SW480 (cell line): Measurements from ENCODE around the gene EPS8L1.
"Not testable (repeated sequence)": the region's sequence is repeated elsewhere in the genome, so short reads cannot be mapped to it uniquely, and the experiment has no call there.

Experiments used
- DNase-seq: peaks from one replicate; pipeline ENCODE4 v3.0.0-alpha.2; 2016; ENCODE audit warnings: low spot score

Gene EPS8L1

DNA sequence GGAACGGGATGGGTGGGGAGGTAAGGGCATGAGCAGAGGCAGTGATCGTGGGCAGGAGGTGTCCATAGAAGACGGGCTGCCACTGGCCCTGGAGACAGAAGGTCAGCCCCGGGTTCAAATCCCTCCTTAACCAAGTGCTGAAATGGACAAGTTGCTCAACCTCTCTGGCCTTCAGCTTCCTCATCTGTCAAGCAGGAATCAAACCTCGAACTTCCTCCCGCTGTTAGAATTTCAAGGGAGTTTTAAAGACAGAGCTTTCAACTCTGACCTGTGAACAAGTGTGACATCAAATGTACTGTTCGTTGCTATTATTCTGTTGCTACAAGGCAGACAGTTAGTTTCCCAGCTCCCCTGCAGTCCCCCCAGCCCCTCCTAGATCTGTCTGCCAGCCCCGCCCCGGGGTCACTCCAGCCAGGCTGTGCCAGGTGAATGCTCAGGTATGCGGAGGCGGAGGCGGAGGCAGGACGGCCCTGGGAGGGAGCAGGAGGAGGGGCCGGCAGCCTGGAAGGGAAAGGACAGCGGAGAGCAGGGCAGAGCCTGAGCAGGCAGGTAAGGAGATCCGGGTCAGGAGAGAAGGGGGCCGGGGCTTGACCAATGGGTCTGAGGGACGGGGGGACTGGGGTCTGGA lies at the start of gene EPS8L1:
Gene EPS8L1, plus strand, starts transcription at position 499 of the 628 bp plus-strand sequence. CDS start 576 bp downstream, outside the sequence.
- peak; percentile 86 for DNase-seq

GRCh38 chr19:55027140-55027471 lies 48.6 kb upstream of the EPS8L1 start:
- DNase-seq = not testable (repeated sequence)

GRCh38 chr19:55027472-55028337 lies 48.0 kb upstream of the EPS8L1 start:
- peak; percentile 31 for DNase-seq

GRCh38 chr19:55028757-55029156 lies 46.9 kb upstream of the EPS8L1 start:
- no peak for DNase-seq

- no peak for DNase-seq
Measured at GRCh38 chr19:55031178-55031577, 44.5 kb upstream of the EPS8L1 start.

GRCh38 chr19:55032170-55032800 lies 43.4 kb upstream of the EPS8L1 start:
- no peak for DNase-seq

GRCh38 chr19:55032976-55033643 lies 42.6 kb upstream of the EPS8L1 start:
- not testable (repeated sequence) for DNase-seq

GRCh38 chr19:55034751-55035150 lies 40.9 kb upstream of the EPS8L1 start:
- no peak for DNase-seq

- DNase-seq = no peak
Measured at GRCh38 chr19:55036058-55036457, 39.6 kb upstream of the EPS8L1 start.

DNA sequence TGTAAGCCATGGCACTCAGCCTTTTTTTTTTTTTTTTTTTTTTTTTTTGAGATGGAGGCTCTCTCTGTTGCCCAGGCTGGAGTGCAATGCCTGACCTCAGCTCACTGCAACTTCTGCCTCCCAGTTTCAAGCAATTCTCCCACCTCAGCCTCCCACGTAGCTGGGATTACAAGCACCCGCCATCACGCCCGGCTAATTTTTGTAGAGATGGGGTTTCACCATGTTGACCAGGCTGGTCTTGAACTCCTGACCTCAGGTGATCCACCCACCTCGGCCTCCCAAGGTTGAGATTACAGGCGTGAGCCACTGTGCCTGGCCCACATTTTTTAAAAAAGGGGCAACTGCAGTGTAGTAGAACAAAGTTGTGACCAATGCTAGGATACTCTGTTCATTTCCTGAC lies 38.1 kb upstream of the EPS8L1 start:
- not testable (repeated sequence) for DNase-seq

DNA sequence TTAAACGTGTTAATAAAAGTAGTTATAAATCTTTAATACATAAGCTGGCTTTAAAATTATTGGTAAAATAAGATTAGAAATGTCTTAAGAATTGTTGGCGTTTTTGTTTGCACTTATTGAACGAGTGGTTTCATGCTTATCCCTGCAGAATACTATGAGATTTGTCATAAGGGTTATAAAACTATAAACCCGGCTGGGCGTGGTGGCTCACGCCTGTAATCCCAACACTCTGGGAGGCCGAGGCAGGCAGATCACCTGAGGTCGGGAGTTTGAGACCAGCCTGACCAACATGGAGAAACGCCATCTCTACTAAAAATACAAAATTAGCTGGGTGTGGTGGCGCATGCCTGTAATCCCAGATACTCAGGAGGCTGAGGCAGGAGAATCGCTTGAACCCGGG lies 35.0 kb upstream of the EPS8L1 start:
- DNase-seq = not testable (repeated sequence)

GRCh38 chr19:55041244-55041626 lies 34.4 kb upstream of the EPS8L1 start:
- DNase-seq = no peak

DNA sequence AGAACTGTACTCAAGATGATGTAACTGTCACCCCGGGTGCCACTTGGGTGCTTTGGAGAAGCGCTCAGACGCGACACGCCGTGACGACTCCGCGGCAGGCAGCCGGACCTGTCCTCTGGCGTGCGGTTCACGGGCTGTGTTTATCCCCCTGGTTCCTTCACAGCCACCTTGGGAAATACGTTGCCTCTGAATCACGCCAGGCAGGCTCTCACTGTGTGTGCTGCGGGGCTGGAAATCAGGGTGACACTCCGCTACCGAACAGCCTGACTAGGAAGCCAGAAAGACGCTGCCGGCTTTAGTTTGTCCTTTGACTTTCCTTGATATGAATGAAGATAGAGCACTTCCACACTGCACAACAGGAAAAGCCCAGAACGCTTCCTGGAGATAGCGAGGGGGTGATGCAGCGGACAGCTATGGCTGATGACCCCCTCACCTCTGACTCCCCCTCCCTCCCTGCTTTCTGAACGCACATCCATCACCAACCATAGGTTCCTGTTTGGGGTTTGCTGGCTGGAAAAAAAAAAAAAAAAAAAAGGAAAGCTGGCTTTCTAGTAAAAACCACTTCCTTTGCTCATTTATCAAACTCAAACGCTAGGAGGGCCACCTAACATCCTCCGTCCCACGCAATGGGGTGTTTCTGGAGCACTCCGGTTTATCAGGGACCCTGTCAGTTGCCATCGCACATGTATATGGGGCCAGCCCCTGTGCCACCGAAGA lies 33.9 kb upstream of the EPS8L1 start:
- no peak for DNase-seq

- no peak for DNase-seq
Measured at GRCh38 chr19:55042344-55042678, 33.4 kb upstream of the EPS8L1 start.

DNA sequence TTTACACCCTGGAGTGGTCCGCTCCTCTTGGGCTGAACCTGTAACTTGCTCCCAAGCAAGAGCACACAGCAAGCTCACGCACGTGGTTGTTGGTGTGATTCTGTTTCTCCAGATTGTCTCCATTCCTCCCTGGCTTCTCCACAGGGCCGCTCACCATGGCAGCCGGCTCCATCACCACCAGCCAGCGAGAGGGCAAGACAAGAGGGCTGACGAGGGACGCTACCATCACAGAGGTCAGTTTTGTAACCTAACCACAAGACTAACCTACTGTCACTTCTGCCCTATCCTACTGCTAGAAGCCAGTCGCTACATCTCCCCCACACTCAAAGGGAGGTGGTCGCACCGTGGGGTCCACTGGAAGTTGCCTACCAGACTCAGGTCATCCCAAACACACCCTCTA lies 33.0 kb upstream of the EPS8L1 start:
- no peak for DNase-seq

DNA sequence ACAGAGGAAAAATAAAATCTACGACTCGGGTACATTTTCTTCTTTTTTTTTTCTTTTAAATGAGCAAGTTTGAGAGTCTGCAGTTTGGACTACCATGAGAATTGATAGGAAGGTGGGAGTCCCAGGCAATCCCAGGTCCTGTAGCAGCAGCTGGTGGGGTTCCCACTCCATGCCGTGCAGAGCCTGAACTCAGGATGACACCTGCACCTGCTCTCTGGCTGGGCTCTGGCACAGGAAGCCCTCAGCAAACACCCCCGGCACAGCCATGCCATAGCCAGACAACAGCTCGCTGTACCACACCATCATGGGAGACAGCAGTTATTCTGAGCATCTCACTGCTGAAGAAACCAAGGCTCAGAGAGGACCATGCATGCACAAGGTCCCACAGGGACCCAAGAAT lies 31.4 kb upstream of the EPS8L1 start:
- no peak for DNase-seq

DNA sequence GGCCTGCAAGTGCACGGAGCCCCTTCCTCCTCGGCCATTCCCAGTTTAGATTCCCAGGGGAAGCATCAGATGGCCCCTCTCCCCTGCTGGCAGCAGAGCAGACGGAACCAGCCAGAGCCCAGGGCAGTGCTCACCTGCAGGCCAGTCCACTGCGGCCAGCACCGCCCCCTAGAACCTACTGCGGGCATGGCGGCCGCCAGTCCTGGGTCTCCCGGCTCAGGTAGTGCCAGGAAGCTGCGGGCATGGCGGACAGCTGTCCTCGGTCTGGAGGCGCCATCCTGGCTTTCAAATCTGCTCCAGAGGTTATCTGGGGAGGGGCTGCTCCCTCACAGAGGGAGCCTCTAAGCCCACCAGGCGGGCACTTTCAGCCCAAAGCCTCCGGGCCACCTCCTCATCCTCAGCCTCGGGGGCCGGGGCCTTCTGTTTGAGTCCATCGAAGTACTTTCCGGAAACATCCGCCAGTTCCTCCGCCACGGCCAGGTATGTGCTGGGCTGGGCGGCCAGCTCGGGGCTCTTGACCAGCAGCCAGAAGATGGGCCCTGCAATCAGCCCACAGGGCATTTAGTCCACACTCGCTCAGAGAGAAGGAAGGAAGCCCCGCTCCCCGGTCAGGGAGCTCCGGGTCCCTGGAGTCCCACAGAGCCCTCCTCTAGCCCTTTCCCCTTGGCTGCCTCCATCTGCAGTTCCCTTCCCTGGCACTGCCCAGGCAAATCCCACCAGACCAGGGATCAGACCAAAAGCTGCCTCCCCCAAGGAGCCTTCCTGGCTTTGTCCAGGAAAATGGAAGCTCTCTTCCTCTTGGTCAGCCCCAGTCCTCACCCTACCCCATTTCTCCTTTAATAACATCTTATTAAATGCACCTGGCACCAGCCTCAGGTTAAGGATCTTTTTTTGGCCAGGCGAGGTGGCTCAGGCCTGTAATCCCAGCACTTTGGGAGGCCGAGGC lies 30.6 kb upstream of the EPS8L1 start:
- no peak for DNase-seq

DNA sequence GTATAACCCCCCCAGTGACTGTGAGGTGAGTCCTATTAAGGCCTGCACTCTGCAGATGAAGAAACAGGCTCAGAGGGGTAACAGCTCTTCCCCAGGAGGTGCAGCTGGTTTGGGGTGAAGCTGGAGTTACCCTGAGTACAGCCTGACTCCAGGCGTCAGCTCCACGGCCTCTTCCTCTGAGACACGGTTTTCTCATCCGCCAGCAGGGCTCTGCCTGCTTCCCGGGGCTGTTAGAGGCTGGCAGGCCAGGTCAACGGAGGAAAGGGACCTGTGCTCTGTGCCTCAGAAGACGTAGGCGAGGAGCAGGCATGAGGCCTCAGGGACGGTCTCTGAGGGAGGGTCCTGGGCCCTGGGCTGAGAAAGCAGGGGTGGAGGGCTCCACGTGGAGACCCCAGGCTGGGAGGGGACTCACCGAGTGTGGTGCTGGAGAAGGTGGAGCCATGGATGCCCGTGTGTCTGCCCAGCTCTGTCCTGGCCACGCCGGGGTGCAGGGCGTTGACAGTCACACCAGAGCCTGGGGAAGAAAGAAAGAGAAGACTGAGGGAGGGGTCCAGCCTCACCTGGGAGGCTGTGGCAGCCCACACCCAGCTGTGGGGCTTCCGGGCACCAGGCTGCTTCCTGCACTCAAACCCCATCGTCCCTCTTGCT lies 28.6 kb upstream of the EPS8L1 start:
- DNase-seq = no peak

DNA sequence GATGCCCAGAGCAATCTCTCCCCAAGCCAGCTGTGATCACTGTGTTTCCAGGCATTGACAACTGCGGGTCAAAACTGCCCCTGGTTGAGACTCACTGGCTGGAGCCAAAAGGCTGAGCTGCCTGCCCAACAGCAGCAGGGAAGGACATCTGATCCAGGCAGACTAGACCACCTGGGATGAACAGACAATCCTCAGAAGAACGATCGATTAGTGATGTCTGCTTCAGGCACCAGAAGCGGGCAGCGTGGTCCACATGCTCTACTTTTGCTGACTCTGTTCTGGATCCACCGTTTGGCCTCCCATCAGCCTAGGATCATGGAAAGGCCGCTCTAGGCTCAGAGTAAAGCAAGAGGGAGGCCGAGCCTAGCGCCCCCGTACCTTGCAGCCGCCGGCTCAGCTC lies 27.7 kb upstream of the EPS8L1 start:
- DNase-seq = no peak

DNA sequence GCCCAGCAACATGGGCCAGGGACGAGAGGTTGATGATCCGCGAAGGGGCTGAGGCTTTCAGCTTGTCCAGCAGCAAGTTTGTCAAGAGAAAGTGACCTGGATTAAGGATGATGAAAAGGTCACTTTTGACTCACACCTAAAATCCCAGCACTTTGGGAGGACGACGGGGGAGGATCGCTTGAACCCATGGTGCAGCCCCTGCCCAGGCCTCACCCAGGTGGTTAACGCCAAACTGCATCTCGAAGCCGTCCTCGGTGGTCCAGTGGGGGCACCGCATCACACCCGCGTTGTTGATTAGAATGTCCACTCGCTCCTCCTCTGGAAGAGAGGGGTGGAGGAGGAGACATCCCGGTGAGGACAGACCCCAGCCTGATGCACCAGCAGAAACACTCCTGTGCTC lies 27.2 kb upstream of the EPS8L1 start:
- no peak for DNase-seq
